GM21447 (cell line): Measurements from ENCODE around the gene PSME3IP1.

Experiments used
- ATAC-seq: cut with Tn5 transposase; IDR thresholded peaks from one replicate; pipeline ENCODE4 v1.9.1; 2021; ENCODE audit not compliant: unreplicated experiment

PSME3IP1 gene

GRCh38 chr16:57145046-57146021, 40.5 kb downstream of the PSME3IP1 start:
- ATAC-seq, result no peak

- ATAC-seq, result no peak
Observed at GRCh38 chr16:57144027-57144426, 41.8 kb downstream of the PSME3IP1 start.

DNA sequence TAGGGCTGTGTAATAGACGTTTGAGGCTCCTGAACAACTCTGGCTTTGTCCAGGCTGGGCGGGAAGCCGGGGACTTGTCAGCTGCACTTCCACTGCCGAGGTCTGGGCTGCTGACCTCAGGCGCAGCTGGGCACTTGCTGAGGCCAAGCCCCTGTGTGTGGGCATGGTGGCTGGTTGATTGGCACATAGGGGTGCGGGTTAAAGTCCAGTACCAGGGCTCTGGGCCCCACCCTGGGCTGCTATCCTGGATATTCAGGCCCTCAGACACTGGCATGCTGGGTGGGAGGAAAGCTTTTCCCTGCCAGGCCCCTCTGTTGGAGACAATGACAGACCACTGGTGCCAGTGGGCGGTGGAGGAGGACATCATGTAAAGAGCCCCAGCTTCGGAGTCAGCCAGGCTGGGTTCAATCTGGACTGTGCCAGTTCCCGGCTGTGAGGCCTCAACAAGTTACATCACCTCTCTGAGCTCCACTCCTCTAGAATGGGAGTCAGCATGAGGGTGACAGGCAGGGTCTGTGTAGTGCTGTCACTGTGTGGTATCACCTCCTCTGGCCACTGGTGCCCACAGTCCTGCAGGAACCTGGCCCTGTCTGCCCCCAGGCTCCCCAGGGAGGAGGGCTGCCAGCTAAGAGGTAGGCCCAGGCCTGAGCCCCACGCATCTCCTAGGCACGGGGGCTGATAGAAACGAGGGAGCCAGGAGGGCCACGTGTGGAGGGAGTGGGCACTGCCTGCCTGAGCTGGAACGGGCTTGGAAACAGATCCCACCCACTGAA, 42.5 kb downstream of the PSME3IP1 start:
- ATAC-seq, result no peak

DNA sequence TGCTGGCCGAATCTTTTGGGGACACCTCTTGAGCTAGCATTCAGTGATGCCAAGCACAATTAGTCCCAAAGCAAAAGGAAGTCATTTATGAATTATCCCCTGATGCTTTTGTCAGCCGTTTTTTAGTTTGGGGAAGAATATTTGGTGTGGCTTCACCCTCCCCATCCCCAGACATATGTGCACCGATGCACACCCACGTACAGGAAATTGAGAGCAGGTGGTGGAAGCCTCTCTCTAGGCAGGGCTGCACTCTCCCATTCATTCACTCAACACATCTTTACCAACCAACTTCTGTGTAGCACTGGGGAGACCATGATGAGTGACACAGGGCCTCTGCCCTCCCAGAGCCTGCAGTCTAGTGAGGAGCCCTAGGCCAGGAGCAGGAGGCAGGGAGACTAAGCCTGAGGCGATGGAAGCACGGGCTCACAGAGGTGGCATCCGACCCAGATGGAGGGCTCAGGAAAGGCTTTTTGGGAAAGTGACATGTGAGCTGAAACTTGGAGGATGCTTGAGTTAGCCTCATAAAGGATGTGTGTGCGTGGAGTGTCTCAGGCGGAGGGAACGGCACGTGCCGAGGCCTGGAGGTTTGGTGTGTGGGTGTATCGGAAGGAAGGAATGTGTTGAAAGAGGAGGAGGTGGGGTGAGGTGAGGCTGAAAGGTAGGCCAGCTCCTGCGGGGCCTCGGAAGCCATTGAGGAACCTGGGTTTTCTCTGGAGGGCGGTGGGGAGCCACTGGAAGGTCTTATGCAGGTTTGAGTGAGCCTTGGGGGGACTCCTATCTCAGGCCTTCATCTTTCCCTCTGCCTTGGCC, 43.8 kb downstream of the PSME3IP1 start:
- ATAC-seq, result no peak

GRCh38 chr16:57140931-57141668, 44.7 kb downstream of the PSME3IP1 start:
- no peak for ATAC-seq

- ATAC-seq, result no peak
Observed at GRCh38 chr16:57138281-57138935, 47.4 kb downstream of the PSME3IP1 start.

GRCh38 chr16:57137566-57138273, 48.1 kb downstream of the PSME3IP1 start:
- ATAC-seq, result no peak

DNA sequence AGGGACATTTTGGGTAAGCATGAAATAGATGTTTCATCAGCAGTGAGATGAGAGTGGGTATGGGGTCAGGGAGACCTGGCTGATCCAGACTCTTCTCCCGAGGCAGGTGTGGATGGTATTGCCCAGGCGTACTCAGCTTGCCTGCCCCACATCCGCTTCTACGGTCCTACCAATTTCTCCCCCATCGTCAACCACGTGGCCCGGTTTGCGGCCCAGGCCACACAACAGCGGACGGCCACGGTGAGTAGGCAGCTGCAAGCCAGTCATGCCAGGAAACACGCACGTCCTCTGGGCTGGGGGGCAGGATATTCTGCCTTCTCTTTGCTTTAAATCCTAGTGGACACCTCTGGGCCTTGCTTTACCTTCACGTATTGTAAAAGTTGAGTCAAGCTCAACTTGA, 48.8 kb downstream of the PSME3IP1 start:
- no peak for ATAC-seq

DNA sequence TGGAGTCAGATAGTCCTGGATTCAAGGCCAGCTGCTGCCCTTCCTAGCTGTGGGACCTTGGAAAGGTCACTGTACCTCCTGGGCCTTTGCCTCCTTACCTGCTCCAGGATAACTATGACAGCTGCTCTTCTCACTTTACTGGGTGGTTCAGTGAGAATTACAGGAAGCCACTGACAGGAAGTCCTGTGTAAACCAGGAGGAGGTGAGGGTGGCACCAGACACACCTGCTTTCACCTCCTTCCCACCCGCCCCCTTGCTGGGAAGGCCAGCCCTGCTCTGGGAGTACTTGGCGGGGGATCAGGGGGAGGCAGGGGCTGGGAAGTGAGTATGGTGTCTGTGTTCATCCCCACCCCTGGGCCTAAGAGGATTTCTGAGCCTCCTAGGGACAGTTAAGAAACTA, 50.9 kb downstream of the PSME3IP1 start:
- ATAC-seq, result no peak

- ATAC-seq, result no peak
Observed at GRCh38 chr16:57133886-57134285, 52.0 kb downstream of the PSME3IP1 start.

DNA sequence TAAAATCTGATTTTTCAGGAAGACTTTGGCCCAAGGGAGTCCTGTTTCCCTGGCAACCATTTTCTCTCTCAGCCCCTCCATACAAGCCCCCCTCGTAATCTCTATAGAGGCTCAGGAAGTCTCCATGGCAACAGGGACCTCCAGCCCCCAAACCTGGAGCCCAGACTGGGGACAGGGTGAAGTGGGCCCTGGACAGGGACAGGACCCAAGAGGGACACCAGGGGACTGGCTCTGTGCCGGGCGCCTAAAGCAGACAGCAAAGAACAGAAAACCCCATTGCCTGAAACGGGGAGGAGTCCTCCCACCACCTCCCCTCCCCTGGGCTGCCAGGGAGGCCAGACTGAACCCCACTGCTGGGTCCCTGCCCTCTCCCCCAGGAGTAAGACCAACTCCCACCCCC, 52.8 kb downstream of the PSME3IP1 start:
- ATAC-seq, result no peak

GRCh38 chr16:57132470-57132869, 53.4 kb downstream of the PSME3IP1 start:
- ATAC-seq, result no peak

DNA sequence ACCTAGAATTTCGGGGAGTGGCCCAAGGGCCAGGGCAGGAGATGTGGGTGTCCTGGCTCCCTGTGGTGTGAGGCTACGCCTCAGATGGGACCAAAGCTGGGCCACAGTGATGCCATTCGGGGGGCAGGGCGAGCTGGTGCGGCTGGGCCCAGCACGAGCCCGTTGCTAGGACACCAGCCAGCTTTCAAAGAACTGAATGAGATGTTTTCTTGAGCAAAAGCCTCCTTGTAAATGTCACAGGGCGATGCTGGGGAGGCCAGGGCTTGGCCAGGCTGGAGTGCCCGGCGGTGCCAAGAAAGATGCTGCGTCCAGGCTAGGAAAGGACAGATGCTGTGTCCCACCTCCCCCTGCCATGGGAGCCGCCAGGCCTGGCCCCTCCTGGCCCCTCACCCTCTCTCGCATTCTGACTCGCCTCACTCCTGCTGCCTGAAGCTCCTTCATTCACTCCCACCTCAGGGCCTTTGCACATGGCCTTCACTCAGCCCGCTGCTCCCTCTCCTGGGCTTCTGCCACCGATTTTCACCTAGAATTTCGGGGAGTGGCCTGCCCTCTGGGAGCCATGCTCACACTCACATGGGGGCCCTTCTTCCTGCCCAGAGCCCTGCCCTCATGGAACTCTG, 54.4 kb downstream of the PSME3IP1 start:
- no peak for ATAC-seq

GRCh38 chr16:57130950-57131321, 54.9 kb downstream of the PSME3IP1 start:
- no peak for ATAC-seq

DNA sequence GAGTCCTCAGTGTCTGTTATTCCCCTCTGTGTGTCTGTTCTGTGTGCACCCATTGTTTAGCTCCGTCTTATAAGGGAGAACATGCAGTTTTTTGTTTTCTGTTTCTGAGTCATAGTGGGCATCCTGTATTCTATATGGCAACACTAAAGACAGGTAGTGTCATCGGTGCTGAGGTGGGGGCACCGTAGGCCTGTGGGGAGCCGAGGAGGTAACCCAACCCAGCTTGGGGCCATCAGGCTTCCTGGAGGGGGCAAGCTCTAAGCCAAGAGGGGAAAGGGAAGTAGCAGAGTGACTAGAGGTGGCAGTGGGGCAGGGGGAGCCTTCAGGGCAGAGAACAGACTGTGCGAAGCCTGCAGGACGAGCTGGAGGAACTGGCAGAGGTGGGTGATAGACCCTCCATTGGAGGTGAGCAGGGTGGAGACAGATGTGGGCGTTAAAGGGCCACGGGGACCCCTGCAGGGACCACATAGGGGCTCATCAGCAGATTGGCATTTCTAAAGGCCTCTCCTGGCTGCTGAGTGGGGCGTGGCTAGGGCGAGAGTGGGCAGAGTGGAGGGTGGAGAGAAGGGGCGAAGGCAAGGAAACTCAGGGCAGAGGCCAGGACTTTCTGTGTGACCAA, 57.0 kb downstream of the PSME3IP1 start:
- peak; percentile 54 for ATAC-seq

DNA sequence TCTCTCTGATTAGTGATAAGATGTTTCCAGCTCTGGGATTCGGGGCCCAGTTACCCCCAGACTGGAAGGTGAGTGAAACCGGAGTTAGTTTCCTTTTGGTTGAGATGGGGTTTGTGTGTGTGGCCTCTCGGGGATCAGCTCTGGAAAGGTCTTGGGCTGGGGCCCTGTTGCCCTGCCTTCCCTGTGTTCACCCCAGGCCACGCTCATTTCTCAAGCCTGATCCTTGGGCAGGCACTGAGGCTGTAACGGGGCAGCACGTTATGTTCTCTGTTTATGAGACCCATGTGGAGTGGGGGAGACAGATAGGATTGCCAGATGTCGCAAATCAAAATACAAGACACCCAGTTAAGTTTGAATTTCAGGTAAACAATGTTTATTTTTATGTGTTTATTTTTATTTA, 58.0 kb downstream of the PSME3IP1 start:
- ATAC-seq, result peak; percentile 5

DNA sequence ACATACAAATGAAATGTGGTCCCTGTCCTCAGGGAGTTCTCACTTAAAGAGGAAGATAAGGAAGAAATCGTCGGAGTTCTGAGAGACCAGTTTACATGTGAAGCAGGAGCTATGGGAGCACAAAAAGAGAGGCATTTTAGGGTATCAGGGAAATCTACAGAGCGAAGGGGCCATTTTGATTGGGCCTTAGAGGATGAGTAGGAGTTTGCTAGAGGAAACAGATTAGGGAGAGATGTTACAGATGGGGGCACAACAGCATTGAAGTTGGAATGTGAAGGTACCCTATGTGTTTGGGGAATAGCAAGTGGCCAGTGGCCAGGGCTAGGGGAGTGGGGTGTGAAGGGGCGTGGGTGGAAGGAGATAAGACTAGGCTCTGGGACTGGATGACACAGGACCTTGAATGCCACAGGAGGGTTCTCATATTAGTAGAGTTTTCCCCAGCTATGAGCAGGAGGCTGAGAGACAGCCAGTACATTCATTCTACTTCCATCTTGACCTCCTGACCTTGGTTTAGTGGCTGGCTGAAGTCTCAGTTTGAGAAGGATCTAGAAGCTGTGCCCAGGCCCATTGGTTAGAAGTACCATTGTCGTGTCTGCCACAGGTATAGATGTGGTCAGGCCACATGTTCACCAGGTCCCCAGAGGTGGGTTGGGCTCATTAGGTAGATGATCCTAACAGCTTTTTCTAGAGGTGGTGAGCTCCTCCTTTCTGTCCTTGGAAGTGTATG, 58.6 kb downstream of the PSME3IP1 start:
- peak; percentile 59 for ATAC-seq

DNA sequence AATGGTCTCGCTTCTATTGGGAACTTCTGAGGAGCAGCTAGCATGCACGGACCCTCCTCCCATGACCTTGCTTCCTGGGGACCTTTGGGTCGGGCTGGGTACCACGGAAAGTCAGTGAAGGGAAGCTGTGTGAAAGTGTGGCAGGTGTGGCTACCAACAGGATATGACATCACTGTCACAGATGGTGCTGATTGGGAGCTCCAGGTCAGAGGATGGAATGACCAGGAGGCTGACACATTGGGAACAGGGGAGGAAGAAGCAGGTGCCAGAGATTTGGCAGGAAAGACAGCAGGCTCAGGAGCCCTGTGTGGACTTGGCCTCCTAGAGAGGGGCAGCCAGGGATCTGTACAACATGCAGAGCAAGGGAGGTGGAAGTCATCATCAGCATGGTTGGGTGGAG, 59.4 kb downstream of the PSME3IP1 start:
- no peak for ATAC-seq
